Astrocyte (in vitro differentiated cells and primary cell): Measurements from ENCODE around the gene TUBGCP5. TPM values are rescaled to one million over a fixed set of nuclear protein-coding genes. Genes with fewer than 3 reads are reported as not detected.

Source experiments
- DNase-seq: peaks from one replicate; pipeline ENCODE4 v3.0.0-alpha.2; 2010; ENCODE audit warnings: low read depth
- FAIRE-seq: peaks from 2 replicates; lab custom pipeline; 2011; peaks lifted over from hg19 to GRCh38; lab: Jason Lieb, UNC
- H2AFZ ChIP-seq: 2 replicates; pipeline ENCODE4 v1.6.0; 2012; ENCODE audit warnings: low read depth, low read length, inconsistent platforms
- H3K27ac ChIP-seq: 2 replicates; pipeline ENCODE4 v1.5.1; 2011; ENCODE audit warnings: low read depth, low read length, inconsistent platforms
- H3K27me3 ChIP-seq: 2 replicates; pipeline ENCODE4 v1.6.0; 2011; ENCODE audit warnings: low read length, inconsistent platforms; ENCODE audit not compliant: insufficient read depth
- H3K36me3 ChIP-seq: 2 replicates; pipeline ENCODE4 v1.5.1; 2011; ENCODE audit warnings: low read length, inconsistent platforms; ENCODE audit not compliant: insufficient read depth
- H3K4me1 ChIP-seq: 2 replicates; pipeline ENCODE4 v1.5.1; 2011; ENCODE audit warnings: low read length, inconsistent platforms; ENCODE audit not compliant: insufficient read depth
- H3K4me2 ChIP-seq: 2 replicates; pipeline ENCODE4 v1.6.0; 2012; ENCODE audit warnings: low read length, inconsistent platforms
- H3K4me3 ChIP-seq: 2 replicates; pipeline ENCODE4 v1.5.1; 2011; ENCODE audit warnings: low read depth, mild to moderate bottlenecking, low read length, inconsistent platforms; ENCODE audit not compliant: insufficient read depth
- H3K79me2 ChIP-seq: 2 replicates; pipeline ENCODE4 v1.6.0; 2012; ENCODE audit warnings: mild to moderate bottlenecking, low read length, inconsistent platforms; ENCODE audit not compliant: insufficient read depth
- H3K9ac ChIP-seq: 2 replicates; pipeline ENCODE4 v1.6.0; 2012; ENCODE audit warnings: mild to moderate bottlenecking, low read length, inconsistent platforms
- H3K9me3 ChIP-seq: 2 replicates; pipeline ENCODE4 v1.5.1; 2012; ENCODE audit warnings: low read depth, mild to moderate bottlenecking, low read length, inconsistent platforms; ENCODE audit not compliant: insufficient read depth
- H4K20me1 ChIP-seq: 2 replicates; pipeline ENCODE4 v1.6.0; 2012; ENCODE audit warnings: low read length, inconsistent platforms; ENCODE audit not compliant: insufficient read depth
- H3K27ac Mint-ChIP-seq: one replicate; pipeline ENCODE4 v1.8.0; 2021; ENCODE audit warnings: mild to moderate bottlenecking, mixed read lengths; ENCODE audit not compliant: unreplicated experiment
- H3K27me3 Mint-ChIP-seq: one replicate; pipeline ENCODE4 v1.8.0; 2021; ENCODE audit warnings: low read depth, mixed read lengths; ENCODE audit not compliant: unreplicated experiment
- H3K36me3 Mint-ChIP-seq: one replicate; pipeline ENCODE4 v1.8.0; 2021; ENCODE audit warnings: low read depth, mixed read lengths; ENCODE audit not compliant: unreplicated experiment
- H3K4me1 Mint-ChIP-seq: one replicate; pipeline ENCODE4 v1.8.0; 2021; ENCODE audit warnings: low read depth, mixed read lengths; ENCODE audit not compliant: unreplicated experiment
- H3K4me3 Mint-ChIP-seq: one replicate; pipeline ENCODE4 v1.8.0; 2021; ENCODE audit warnings: mild to moderate bottlenecking, moderate library complexity, mixed read lengths; ENCODE audit not compliant: unreplicated experiment
- H3K9me3 Mint-ChIP-seq: one replicate; pipeline ENCODE4 v1.8.0; 2021; ENCODE audit warnings: mild to moderate bottlenecking, mixed read lengths; ENCODE audit not compliant: unreplicated experiment
- CTCF ChIP-seq: IDR thresholded peaks from 2 replicates; pipeline ENCODE4 v1.5.1; 2011; ENCODE audit warnings: low read depth, mild to moderate bottlenecking, inconsistent platforms, low read length, moderate library complexity; ENCODE audit not compliant: insufficient read depth
- EZH2 ChIP-seq: IDR thresholded peaks from 2 replicates; pipeline ENCODE4 v1.6.1; 2012; ENCODE audit warnings: mild to moderate bottlenecking, low read length, inconsistent platforms; ENCODE audit not compliant: insufficient read depth
- total RNA-seq: library from RNA; stranded (reverse); gene quantifications from 2 replicates; pipeline ENCODE4 v1.2.1, GENCODE V29; 2021

The TUBGCP5 gene
- total RNA-seq, 1 donor from 2014 or later: 13.8 TPM

DNA sequence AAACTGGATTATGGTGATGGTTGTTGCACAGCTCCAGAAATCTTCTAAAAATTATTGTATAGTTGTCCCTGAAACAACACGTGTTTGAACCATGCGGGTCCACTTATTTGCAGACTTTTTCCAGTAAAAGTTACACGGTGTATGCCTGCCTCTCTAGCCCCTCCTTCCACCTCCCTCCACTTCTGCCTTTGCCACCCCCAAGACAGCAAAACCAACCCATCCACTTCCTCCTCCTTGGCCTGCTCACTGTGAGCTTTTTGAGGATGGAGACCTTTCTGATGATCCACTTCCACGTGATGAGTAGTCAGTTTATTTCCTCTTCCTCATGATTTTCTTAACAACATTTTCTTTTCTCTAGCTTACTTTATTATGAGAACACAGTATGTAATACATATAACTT lies 64.6 kb downstream of the TUBGCP5 start:
- no peaks in the 10 kb centered on the region for H3K36me3 Mint-ChIP-seq
- TF ChIP-seq CTCF: no peak
- no peak for TF ChIP-seq EZH2
- H3K79me2 ChIP-seq: peaks cover 98% of the 10 kb centered on the region
- H3K4me3 ChIP-seq: no peak overlapping the region
- H3K27ac Mint-ChIP-seq: no peak overlapping the region
- H3K9me3 Mint-ChIP-seq: peaks cover 2% of the 10 kb centered on the region
- H3K4me3 Mint-ChIP-seq: no peak overlapping the region
- no peaks in the 10 kb centered on the region for H3K36me3 ChIP-seq
- H3K4me2 ChIP-seq: no peak overlapping the region
- H2AFZ ChIP-seq: no peak overlapping the region
- H3K27ac ChIP-seq: no peak overlapping the region
- peaks cover 94% of the 10 kb centered on the region for H4K20me1 ChIP-seq
- DNase-seq (no peak), FAIRE-seq (no peak)
- peaks cover 8% of the 10 kb centered on the region for H3K4me1 ChIP-seq
- H3K4me1 Mint-ChIP-seq: peaks cover 5% of the 10 kb centered on the region
- H3K27me3 Mint-ChIP-seq: no peaks in the 10 kb centered on the region
- no peaks in the 10 kb centered on the region for H3K9me3 ChIP-seq
- H3K27me3 ChIP-seq: no peaks in the 10 kb centered on the region
- H3K9ac ChIP-seq: no peak overlapping the region

DNA sequence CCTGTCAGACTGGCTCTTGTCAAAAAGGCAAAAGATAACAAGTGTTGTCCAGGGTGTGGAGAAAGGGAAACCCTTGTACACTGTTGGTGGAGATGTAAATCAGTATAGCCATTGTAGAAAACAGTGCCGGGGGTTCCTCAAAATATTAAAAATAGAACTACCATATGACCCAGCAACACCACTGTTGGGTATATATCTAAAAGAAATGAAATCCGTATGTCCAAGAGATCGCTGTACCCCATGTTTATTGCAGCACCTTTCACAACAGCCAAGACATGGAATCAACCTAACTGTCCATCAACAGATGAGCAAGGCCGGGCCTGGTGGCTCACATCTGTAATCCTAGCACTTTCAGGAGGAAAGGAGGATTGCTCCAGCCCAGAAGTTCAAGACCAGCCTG lies 65.4 kb downstream of the TUBGCP5 start:
- DNase-seq (no peak), FAIRE-seq (no peak)

More for the DNA sequence above, 65.4 kb downstream of the TUBGCP5 start:
- peaks cover 7% of the 10 kb centered on the region for H3K4me1 ChIP-seq
- Mint-ChIP-seq H3K4me3 (no peak overlapping the region), H3K27ac (no peak overlapping the region), H3K4me1 (peaks cover 5% of the 10 kb centered on the region), H3K9me3 (peaks cover 2% of the 10 kb centered on the region), H3K27me3 (no peaks in the 10 kb centered on the region), H3K36me3 (no peaks in the 10 kb centered on the region)
- no peaks in the 10 kb centered on the region for H3K9me3 ChIP-seq
- no peak overlapping the region for H3K27ac ChIP-seq
- H3K79me2 ChIP-seq: peaks cover 98% of the 10 kb centered on the region
- no peaks in the 10 kb centered on the region for H3K27me3 ChIP-seq
- peaks cover 94% of the 10 kb centered on the region for H4K20me1 ChIP-seq
- TF ChIP-seq EZH2 (no peak), CTCF (no peak)
- no peak overlapping the region for H3K9ac ChIP-seq
- no peak overlapping the region for H2AFZ ChIP-seq
- H3K4me3 ChIP-seq: no peak overlapping the region
- no peak overlapping the region for H3K4me2 ChIP-seq
- no peaks in the 10 kb centered on the region for H3K36me3 ChIP-seq
